IMR-90 (cell line): ENCODE results near the gene NUDT5. TPM values are rescaled to one million over a fixed set of nuclear protein-coding genes. Genes with fewer than 3 reads are reported as not detected.
A peak's percentile ranks its signal among the peaks of the same experiment; 100 is the strongest.
"Not testable (repeated sequence)": the region's sequence is repeated elsewhere in the genome, so short reads cannot be mapped to it uniquely, and the experiment has no call there.

ENCODE experiments used
- ATAC-seq: fragments of 200-7000 bp; cut with Tn5 transposase; 2 replicates; pipeline ENCODE4 v1.9.1; 2020; ENCODE audit warnings: low read depth, mild to moderate bottlenecking, moderate library complexity
- BruUV-seq: library from RNA; stranded (reverse); fragments of 400-500 nt; replicated peaks from 2 replicates; lab custom pipeline; 2021; lab: Mats Ljungman, UMichigan
- CTCF ChIA-PET: fragments of 300-600 bp; formaldehyde crosslinking; extraction: SDS; loops from one replicate; lab custom pipeline; 2021; ENCODE audit warnings: antibody characterized with exemption; lab: Yijun Ruan, JAX
- POLR2A ChIA-PET: fragments of 300-600 bp; sonication (Branson Sonifier 250); formaldehyde crosslinking; loops from one replicate; lab custom pipeline; 2022; ENCODE audit warnings: antibody characterized with exemption; ENCODE audit not compliant: unreplicated experiment; lab: Charles Lee
- DNase-seq: peaks from one replicate; pipeline ENCODE4 v3.0.0; 2013
- H2AFZ ChIP-seq: replicated peaks from 2 replicates; pipeline ENCODE3; 2013; ENCODE audit warnings: low read length, mild to moderate bottlenecking; ENCODE audit not compliant: poor library complexity
- H2AK5ac ChIP-seq: 2 replicates; pipeline ENCODE4 v1.6.1; 2013; ENCODE audit warnings: low read depth, low read length, inconsistent platforms
- H2AK9ac ChIP-seq: replicated peaks from 2 replicates; pipeline ENCODE3; 2013; ENCODE audit warnings: mild to moderate bottlenecking, low read depth, low read length, moderate library complexity; ENCODE audit not compliant: poor library complexity
- H2BK120ac ChIP-seq: 2 replicates; pipeline ENCODE4 v1.6.1; 2013; ENCODE audit warnings: low read depth, low read length, inconsistent platforms
- H2BK15ac ChIP-seq: 3 replicates; pipeline ENCODE4 v1.6.1; 2013; ENCODE audit warnings: low read depth, low read length, inconsistent platforms
- H2BK20ac ChIP-seq: 2 replicates; pipeline ENCODE4 v1.6.1; 2013; ENCODE audit warnings: low read depth, mild to moderate bottlenecking, inconsistent platforms, low read length, moderate library complexity
- H2BK5ac ChIP-seq: 2 replicates; pipeline ENCODE4 v1.6.1; 2013; ENCODE audit warnings: mild to moderate bottlenecking, low read depth, low read length, inconsistent platforms; ENCODE audit not compliant: poor library complexity, severe bottlenecking
- H3K14ac ChIP-seq: replicated peaks from 2 replicates; pipeline ENCODE4 v1.6.1; 2013; ENCODE audit warnings: low read depth, low read length, inconsistent platforms
- H3K18ac ChIP-seq: 2 replicates; pipeline ENCODE4 v1.6.1; 2013; ENCODE audit warnings: low read depth, low read length, control low read depth
- H3K23ac ChIP-seq: 2 replicates; pipeline ENCODE4 v1.6.1; 2013; ENCODE audit warnings: low read depth, low read length, inconsistent platforms
- H3K27ac ChIP-seq: 2 replicates; pipeline ENCODE4 v1.5.1; 2013; ENCODE audit warnings: mild to moderate bottlenecking, control low read depth, low read length; ENCODE audit not compliant: insufficient read depth
- H3K27me3 ChIP-seq: 2 replicates; pipeline ENCODE4 v1.6.1; 2013; ENCODE audit warnings: low read length; ENCODE audit not compliant: control insufficient read depth, insufficient read depth
- H3K36me3 ChIP-seq: 2 replicates; pipeline ENCODE4 v1.6.1; 2013; ENCODE audit warnings: low read length, mixed read lengths; ENCODE audit not compliant: control insufficient read depth, insufficient read depth
- H3K4ac ChIP-seq: 2 replicates; pipeline ENCODE4 v1.6.1; 2013; ENCODE audit warnings: low read depth, low read length, inconsistent platforms
- H3K4me1 ChIP-seq: 2 replicates; pipeline ENCODE4 v1.6.1; 2013; ENCODE audit warnings: low read length, mixed read lengths; ENCODE audit not compliant: control insufficient read depth, insufficient read depth
- H3K4me2 ChIP-seq: 2 replicates; pipeline ENCODE4 v1.6.1; 2013; ENCODE audit warnings: low read depth, mild to moderate bottlenecking, control low read depth, low read length, moderate library complexity
- H3K4me3 ChIP-seq: 2 replicates; pipeline ENCODE4 v1.5.1; 2013; ENCODE audit warnings: low read depth, mild to moderate bottlenecking, control low read depth, low read length, moderate library complexity; ENCODE audit not compliant: insufficient read depth
- H3K56ac ChIP-seq: 2 replicates; pipeline ENCODE4 v1.6.1; 2013; ENCODE audit warnings: low read length, inconsistent platforms; ENCODE audit not compliant: insufficient read depth; ENCODE audit errors: extremely low read depth
- H3K79me1 ChIP-seq, 2 experiments: 2 replicates each; pipeline ENCODE4 v1.6.1; 2013; ENCODE audit warnings: low read length in 2 of 2, inconsistent platforms in 1 of 2, low read depth in 1 of 2
- H3K9ac ChIP-seq: 2 replicates; pipeline ENCODE4 v1.6.1; 2013; ENCODE audit warnings: low read depth, low read length, control low read depth
- H3K9me1 ChIP-seq: 2 replicates; pipeline ENCODE4 v1.6.1; 2013; ENCODE audit warnings: low read length, inconsistent platforms; ENCODE audit not compliant: insufficient read depth
- H3K9me3 ChIP-seq: 2 replicates; pipeline ENCODE4 v1.6.1; 2013; ENCODE audit warnings: low read length; ENCODE audit not compliant: control insufficient read depth, insufficient read depth
- H4K20me1 ChIP-seq: 2 replicates; pipeline ENCODE4 v1.6.1; 2013; ENCODE audit warnings: low read length, inconsistent platforms; ENCODE audit not compliant: insufficient read depth
- H4K5ac ChIP-seq: 2 replicates; pipeline ENCODE4 v1.6.1; 2013; ENCODE audit warnings: mild to moderate bottlenecking, low read depth, low read length, control low read depth
- H4K8ac ChIP-seq, 2 experiments: 2 replicates each; pipeline ENCODE4 v1.6.1; 2013; ENCODE audit warnings: low read depth in 2 of 2, low read length in 2 of 2, control low read depth in 1 of 2, inconsistent platforms in 1 of 2
- H4K91ac ChIP-seq: 2 replicates; pipeline ENCODE4 v1.6.1; 2013; ENCODE audit warnings: low read depth, low read length, inconsistent platforms; ENCODE audit not compliant: insufficient read depth
- FOS ChIP-seq: fragments of 150-350 bp; IDR thresholded peaks from 2 replicates; pipeline ENCODE4 v1.6.1; 2016; ENCODE audit warnings: low read depth, low read length
- WGBS, 2 experiments: methylation state at CpG; one replicate each; pipeline versions ENCODE4 v1.1.5 to v1.1.7; 2013; ENCODE audit warnings: missing lambda C conversion rate in 2 of 2; ENCODE audit not compliant: insufficient read length in 1 of 2; ENCODE audit errors: extremely low coverage in 2 of 2; 5-methylcytosine and 5-hydroxymethylcytosine counted together
- dilution Hi-C: fragments of 300-500 bp; cut with HindIII; formaldehyde crosslinking; loops from one replicate; pipeline ENCODE4 v1.14.3; 2018; ENCODE audit warnings: low sequenced_read_pairs; ENCODE audit not compliant: unreplicated experiment
- in situ Hi-C: fragments of 300-500 bp; cut with MboI; formaldehyde crosslinking; loops from 3 replicates; pipeline ENCODE4 v1.14.3; 2019; ENCODE audit warnings: low sequenced_read_pairs, inconsistent platforms, mixed read lengths
- intact Hi-C: fragments of 100-400 bp; cut with micrococcal nuclease; formaldehyde crosslinking; loops from 2 replicates; pipeline ENCODE4 v1.10.0; 2022
- polyA plus RNA-seq, 3 experiments: library from polyadenylated mRNA; depleted of rRNA; stranded (reverse); fragments of >200 nt; gene quantifications; 2 replicates each; pipeline ENCODE4 v1.2.3, GENCODE V29; 2012; ENCODE audit warnings: low replicate concordance in 1 of 3
- total RNA-seq: library from RNA; depleted of rRNA; stranded (reverse); fragments of >200 nt; gene quantifications from 2 replicates; pipeline ENCODE4 v1.2.3, GENCODE V29; 2012

Gene NUDT5
- total and polyA plus RNA-seq, 2 of the 4 experiments (the other 2 are of a cell fraction): 70.1 to 74.6 TPM

- TF ChIP-seq FOS: no peak
Observed at GRCh38 chr10:12235116-12235694, 39.5 kb upstream of the NUDT5 start (continued).

DNA sequence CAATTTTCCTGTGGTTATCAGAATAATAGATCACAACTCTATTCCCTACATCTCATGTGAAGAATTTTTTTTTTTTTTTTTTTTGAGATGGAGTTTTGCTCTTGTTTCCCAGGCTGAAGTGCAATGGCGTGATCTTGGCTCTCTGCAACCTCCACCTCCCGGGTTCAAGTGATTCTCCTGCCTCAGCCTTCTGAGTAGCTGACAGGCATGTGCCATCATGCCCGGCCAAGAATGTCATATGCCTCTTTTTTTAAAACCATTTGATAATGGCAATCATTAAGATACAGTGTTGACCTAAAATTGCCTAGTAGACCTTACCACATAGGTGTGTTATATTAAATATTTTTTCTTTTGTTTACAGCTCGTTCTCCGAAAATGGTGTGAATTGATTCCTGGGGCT is 39.0 kb upstream of the NUDT5 start:
- H3K4me1 ChIP-seq, dilution Hi-C loops, POLR2A ChIA-PET, H3K9ac ChIP-seq, ATAC-seq, H2AK9ac ChIP-seq, H3K56ac ChIP-seq, H3K9me3 ChIP-seq, H4K5ac ChIP-seq, H3K27me3 ChIP-seq, BruUV-seq, H2AFZ ChIP-seq, intact Hi-C loops, H4K20me1 ChIP-seq, H4K91ac ChIP-seq, H2BK15ac ChIP-seq, H3K4me3 ChIP-seq, DNase-seq, in situ Hi-C loops, H3K9me1 ChIP-seq: not testable (repeated sequence)
- H3K14ac ChIP-seq: peak overlapping the region; percentile 48; the same call in 1 of the 2 replicates
- H3K4me2 ChIP-seq: peak overlapping the region; percentile 43; the same call in 1 of the 2 replicates
- peak overlapping the region; percentile 22; the same call in 1 of the 2 replicates for H2BK20ac ChIP-seq
- H3K27ac ChIP-seq: peak overlapping the region; percentile 82; the same call in 1 of the 2 replicates
- peaks cover 9 to 16% of the 10 kb centered on the region in 2 experiments; a peak in 3 of 4 replicates for H3K79me1 ChIP-seq
- H2BK120ac ChIP-seq: peak overlapping the region; percentile 6; the same call in 1 of the 2 replicates
- 100% methylated on average over 2 of the region's 5 CpGs; no CpG with 5 or more reads in 1 of the 2 experiments for whole genome bisulfite sequencing, 2 experiments
- H2AK5ac ChIP-seq: peak overlapping the region; percentile 67; the same call in 1 of the 2 replicates
- H3K18ac ChIP-seq: peak overlapping the region; percentile 25
- H4K8ac ChIP-seq: peak overlapping the region in 1 of 2 experiments; percentile 57; a peak in 1 of 4 replicates
- peak overlapping the region; percentile 85 for H2BK5ac ChIP-seq
- peak overlapping the region; percentile 55; the same call in 1 of the 2 replicates for H3K4ac ChIP-seq
- H3K23ac ChIP-seq: peak overlapping the region; percentile 30; the same call in 1 of the 2 replicates
- peaks cover 24% of the 10 kb centered on the region for H3K36me3 ChIP-seq
- CTCF ChIA-PET: interaction anchor here (0.6 to 1.0 kb wide), 2 partner anchors 11 to 193 kb away, joined by 3 read pairs; no protein-coding TSS in a partner anchor
